NOMO-1 treated with dmso at 0.1 percent for 144 hours (cell line): ENCODE data around the gene KIAA1671.
"Not testable (repeated sequence)": the region's sequence is repeated elsewhere in the genome, so short reads cannot be mapped to it uniquely, and the experiment has no call there.

Source experiments
- DNase-seq: peaks from one replicate; lab custom pipeline; 2025; ENCODE audit not compliant: unreplicated experiment; lab: John Stamatoyannopoulos, UW

KIAA1671 gene

GRCh38 chr22:24951942-24952836 lies at the start of gene KIAA1671:
Gene KIAA1671, plus strand, starts transcription at chr22:24952716. Its CDS starts 75,284 bp downstream, at chr22:25028000.
- DNase-seq, result peak; percentile 26

DNA sequence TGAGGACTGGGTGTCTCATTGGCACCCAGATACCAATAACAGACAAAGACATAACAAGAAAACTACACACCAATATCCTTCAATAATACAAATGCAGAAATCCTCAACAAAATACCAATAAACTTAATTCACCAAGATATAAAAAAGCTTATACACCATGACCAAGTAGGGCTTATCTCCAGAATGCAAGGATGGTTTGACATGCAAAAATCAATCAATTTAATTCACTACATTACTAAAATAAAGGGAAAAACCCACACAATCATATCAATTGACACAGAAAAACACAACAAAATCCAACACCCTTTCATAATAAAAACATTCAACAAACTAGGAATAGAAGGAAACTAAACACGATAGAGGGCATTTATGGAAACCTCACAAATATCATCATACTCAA lies 46.6 kb upstream of the KIAA1671 start:
- no peak for DNase-seq

DNA sequence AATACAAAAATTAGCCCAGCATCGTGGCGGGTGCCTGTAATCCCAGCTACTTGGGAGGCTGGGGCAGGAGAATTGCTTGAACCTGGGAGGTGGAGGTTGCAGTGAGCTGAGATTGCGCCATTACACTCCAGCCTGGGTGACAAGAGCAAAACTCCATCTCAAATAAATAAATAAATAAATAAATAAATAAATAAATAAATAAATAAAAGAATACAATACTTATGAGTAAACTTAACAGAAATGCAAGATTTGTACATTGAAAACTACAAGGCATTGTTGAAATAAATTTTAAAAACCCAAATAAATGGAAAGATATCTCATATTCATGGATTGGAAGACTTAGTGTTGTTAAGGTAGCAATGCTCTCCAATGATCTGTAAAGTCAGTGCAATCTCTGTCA lies 45.4 kb upstream of the KIAA1671 start:
- DNase-seq, result not testable (repeated sequence)

- DNase-seq, result no peak
Observed at GRCh38 chr22:24920029-24920428, 32.5 kb upstream of the KIAA1671 start.

GRCh38 chr22:24925586-24926427 lies 26.7 kb upstream of the KIAA1671 start:
- no peak for DNase-seq

DNA sequence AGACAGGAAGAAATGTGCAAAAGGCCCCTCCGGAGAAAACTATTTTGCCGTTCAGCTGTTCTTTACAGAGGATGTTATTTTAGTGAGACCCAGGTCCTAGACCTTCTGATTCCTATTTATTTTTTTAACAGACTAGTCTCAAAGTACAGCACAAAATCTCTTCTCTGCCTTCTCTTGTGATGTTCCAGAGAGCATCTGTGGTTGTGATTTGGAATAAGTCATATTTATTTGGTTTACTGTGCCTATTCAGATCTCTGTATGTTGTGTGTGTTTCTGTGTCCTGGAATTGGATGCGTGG lies 26.1 kb upstream of the KIAA1671 start:
- no peak for DNase-seq

- DNase-seq, result no peak
Observed at GRCh38 chr22:24926849-24927579, 25.5 kb upstream of the KIAA1671 start.

DNA sequence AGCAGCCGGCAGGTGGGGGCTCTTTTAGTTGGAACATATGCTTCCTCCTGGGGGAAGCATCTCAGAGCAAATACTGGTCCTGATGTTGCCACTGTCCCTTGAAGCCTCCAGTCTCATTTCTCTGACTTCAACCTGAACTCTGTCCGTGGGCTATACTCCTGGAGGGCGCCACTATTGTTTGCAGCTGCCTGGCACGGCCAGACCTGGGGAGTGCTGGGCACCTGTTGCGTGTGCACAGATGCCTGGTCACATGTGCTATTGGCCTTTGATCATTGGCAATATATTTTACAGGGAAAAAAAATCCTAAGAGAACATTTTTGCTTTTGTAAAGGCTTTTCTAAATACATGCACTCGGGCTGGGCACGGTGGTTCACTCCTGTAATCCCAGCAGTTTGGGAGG lies 24.2 kb upstream of the KIAA1671 start:
- no peak for DNase-seq

GRCh38 chr22:24930678-24931077 lies 21.8 kb upstream of the KIAA1671 start:
- no peak for DNase-seq

GRCh38 chr22:24935771-24936483 lies 16.6 kb upstream of the KIAA1671 start:
- DNase-seq, result no peak

GRCh38 chr22:24937114-24937513 lies 15.4 kb upstream of the KIAA1671 start:
- peak; percentile 0 for DNase-seq

DNA sequence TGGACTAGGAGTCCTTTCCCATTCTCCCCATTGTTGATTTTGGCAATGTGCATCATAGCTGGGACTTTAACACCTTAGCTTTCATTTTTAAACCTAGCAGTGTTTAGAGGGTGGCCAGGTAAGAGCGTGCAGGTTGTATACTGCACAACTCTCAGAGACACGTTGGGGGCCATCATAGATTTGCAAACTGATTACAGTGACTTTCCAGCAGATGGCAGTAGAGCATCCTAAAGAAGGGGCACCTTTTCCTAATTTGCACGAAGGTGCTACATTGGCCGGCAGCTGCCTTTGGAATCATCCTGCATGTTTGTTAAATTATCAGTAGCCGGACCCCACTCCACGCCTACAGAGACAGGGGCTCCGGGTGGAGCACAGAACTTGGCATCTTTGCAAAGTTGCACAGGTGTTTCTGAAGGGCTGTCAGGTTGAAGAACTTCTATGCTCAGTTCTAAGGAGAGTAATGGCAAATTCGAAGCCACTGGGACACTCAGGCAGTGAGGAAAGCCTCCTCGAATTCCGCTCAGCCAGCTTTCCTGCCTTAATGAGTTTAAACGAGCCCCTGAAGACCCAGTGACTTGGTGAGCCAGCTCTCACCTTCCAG lies 13.7 kb upstream of the KIAA1671 start:
- DNase-seq, result peak; percentile 1

DNA sequence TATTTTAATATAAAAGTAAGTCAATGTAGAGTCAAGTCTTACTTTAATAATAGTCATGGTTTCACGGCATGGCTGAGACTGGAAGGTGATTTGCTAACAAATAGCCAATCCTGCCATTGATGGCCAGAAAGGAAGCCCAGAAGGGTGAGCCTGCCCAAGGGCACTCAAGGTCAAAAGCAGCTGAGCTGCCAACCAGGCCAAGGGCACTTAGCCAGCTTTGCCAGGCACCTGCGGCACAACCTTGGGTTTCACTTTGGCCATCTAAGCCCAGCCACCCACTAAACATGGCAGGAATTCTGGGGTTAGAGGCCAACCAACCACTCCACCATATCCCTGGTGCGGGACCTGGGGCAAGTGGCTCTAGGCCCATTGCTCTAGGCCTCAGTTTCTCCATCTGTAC lies 10.2 kb upstream of the KIAA1671 start:
- DNase-seq, result no peak

GRCh38 chr22:24944217-24944937 lies 8.1 kb upstream of the KIAA1671 start:
- DNase-seq, result no peak

GRCh38 chr22:24945430-24945829 lies 7.1 kb upstream of the KIAA1671 start:
- no peak for DNase-seq

- DNase-seq, result no peak
Observed at GRCh38 chr22:24947383-24947782, 5.1 kb upstream of the KIAA1671 start.

DNA sequence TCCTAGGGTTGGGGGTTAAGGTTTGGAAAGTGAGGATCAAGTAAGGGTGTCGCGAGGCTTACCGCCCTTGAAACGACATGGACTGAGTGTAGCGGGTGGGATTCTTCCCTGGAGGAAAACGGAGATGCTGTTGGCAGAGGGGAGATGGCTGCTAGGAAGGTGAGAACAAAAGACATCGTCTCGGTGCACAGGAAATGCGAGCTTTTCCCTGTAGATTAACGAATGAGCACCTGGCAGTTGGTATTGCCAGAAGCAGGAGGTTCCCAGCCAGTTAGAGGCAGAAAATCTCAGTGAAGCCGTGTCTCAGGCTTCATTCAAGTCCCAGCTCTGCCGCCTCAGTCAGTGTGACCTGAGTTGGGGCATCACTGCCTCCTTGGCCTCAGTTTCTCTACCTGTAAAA lies 4.6 kb upstream of the KIAA1671 start:
- DNase-seq, result no peak

- no peak for DNase-seq
Observed at GRCh38 chr22:24948356-24949202, 3.9 kb upstream of the KIAA1671 start.
